HCT116 (cell line): ENCODE data around the gene LYSET. TPM values are rescaled to one million over a fixed set of nuclear protein-coding genes. Genes with fewer than 3 reads are reported as not detected.

Experiments used
- ATAC-seq: fragments of 200-7000 bp; cut with Tn5 transposase; 2 replicates; pipeline ENCODE4 v1.9.1; 2020; ENCODE audit warnings: mild to moderate bottlenecking, moderate library complexity
- BruUV-seq: library from RNA; stranded (reverse); fragments of 400-500 nt; replicated peaks from 2 replicates; lab custom pipeline; 2021; lab: Mats Ljungman, UMichigan
- CTCF ChIA-PET: fragments of 300-600 bp; sonication (Branson Sonifier 250); formaldehyde crosslinking; loops from one replicate; lab custom pipeline; 2021; ENCODE audit warnings: antibody characterized with exemption; lab: Charles Lee
- POLR2A ChIA-PET: fragments of 300-600, 350-600 bp; sonication (Branson Sonifier 250); formaldehyde crosslinking; loops from one replicate; lab custom pipeline; 2021; ENCODE audit warnings: antibody characterized with exemption; lab: Charles Lee
- RAD21 ChIA-PET, 2 experiments: fragments of 300-600 bp; sonication (Branson Sonifier 250); formaldehyde crosslinking; loops; one replicate each; lab custom pipeline; 2023; ENCODE audit warnings: low total read pairs in 2 of 2; ENCODE audit not compliant: uncharacterized antibody in 2 of 2, unreplicated experiment in 2 of 2, low non-redundant PET in 1 of 2; lab: Charles Lee
- DNase-seq: peaks from one replicate; pipeline ENCODE4 v3.0.0-alpha.2; 2010; ENCODE audit warnings: low read depth, low spot score
- H2AFZ ChIP-seq: fragments of 200-600 bp; shearing (Covaris generic), sonication (generic); 2 replicates; pipeline ENCODE4 v1.6.1; 2017; ENCODE audit warnings: low read depth, mixed run types, mixed read lengths, antibody characterized with exemption, low read length; ENCODE audit not compliant: poor library complexity, severe bottlenecking
- H3K27ac ChIP-seq: 2 replicates; pipeline ENCODE4 v1.5.1; 2012; ENCODE audit warnings: low read depth, low read length
- H3K27me3 ChIP-seq: fragments of 200-600 bp; sonication (generic); 2 replicates; pipeline ENCODE4 v1.6.1; 2016; ENCODE audit warnings: mixed run types, low read length, mixed read lengths; ENCODE audit not compliant: insufficient read depth
- H3K36me3 ChIP-seq, 2 experiments: fragments of 200-500 bp in 1 of 2; fragments of 200-600 bp in 1 of 2; sonication (Bioruptor generic) in 1 of 2; sonication (generic) in 1 of 2; 2 replicates each; pipeline versions ENCODE4 v1.5.1 to v1.6.1; 2014 to 2016; ENCODE audit warnings: low read length in 2 of 2, inconsistent platforms in 1 of 2, mixed read lengths in 1 of 2, mixed run types in 1 of 2; ENCODE audit not compliant: insufficient read depth in 2 of 2, control insufficient read depth in 1 of 2
- H3K4me1 ChIP-seq, 2 experiments: fragments of 200-600 bp in 1 of 2; sonication (generic) in 1 of 2; 2 replicates each; pipeline versions ENCODE4 v1.5.1 to v1.6.1; 2012 to 2017; ENCODE audit warnings: low read length in 2 of 2, inconsistent platforms in 1 of 2, mild to moderate bottlenecking in 1 of 2, mixed read lengths in 1 of 2, mixed run types in 1 of 2, moderate library complexity in 1 of 2; ENCODE audit not compliant: insufficient read depth in 2 of 2, control insufficient read depth in 1 of 2
- H3K4me2 ChIP-seq: fragments of 200-600 bp; sonication (generic); 2 replicates; pipeline ENCODE4 v1.6.1; 2017; ENCODE audit warnings: mixed run types, low read length, mixed read lengths
- H3K4me3 ChIP-seq, 2 experiments: fragments of 200-600 bp in 1 of 2; sonication (generic) in 1 of 2; replicated peaks in 1 of 2; 2 replicates each; pipeline ENCODE4 v1.5.1; 2011 to 2016; ENCODE audit warnings: low read length in 2 of 2, control low read depth in 1 of 2, low read depth in 1 of 2, mild to moderate bottlenecking in 1 of 2, mixed read lengths in 1 of 2, mixed run types in 1 of 2
- H3K79me2 ChIP-seq: fragments of 200-600 bp; sonication (generic); 2 replicates; pipeline ENCODE4 v1.6.1; 2017; ENCODE audit warnings: mild to moderate bottlenecking, mixed run types, low read length, moderate library complexity, mixed read lengths; ENCODE audit not compliant: insufficient read depth
- H3K9ac ChIP-seq: fragments of 200-600 bp; sonication (generic); 2 replicates; pipeline ENCODE4 v1.6.1; 2016; ENCODE audit warnings: low read length, mixed read lengths
- H3K9me2 ChIP-seq: fragments of 200-600 bp; sonication (generic), shearing (Covaris generic); 2 replicates; pipeline ENCODE4 v1.6.1; 2017; ENCODE audit warnings: mixed run types, mild to moderate bottlenecking, moderate library complexity; ENCODE audit not compliant: insufficient read depth
- H3K9me3 ChIP-seq, 2 experiments: fragments of 200-500 bp in 1 of 2; fragments of 200-600 bp in 1 of 2; sonication (Bioruptor generic) in 1 of 2; sonication (generic) in 1 of 2; 2 replicates each; pipeline ENCODE4 v1.6.1; 2014 to 2017; ENCODE audit warnings: low read length in 2 of 2, mixed read lengths in 2 of 2, inconsistent platforms in 1 of 2, low read depth in 1 of 2, mild to moderate bottlenecking in 1 of 2, mixed run types in 1 of 2, moderate library complexity in 1 of 2; ENCODE audit not compliant: control insufficient read depth in 1 of 2, insufficient read depth in 1 of 2
- H4K20me1 ChIP-seq: fragments of 200-600 bp; sonication (generic), shearing (Covaris generic); 2 replicates; pipeline ENCODE4 v1.6.1; 2017; ENCODE audit warnings: mixed run types, mild to moderate bottlenecking, moderate library complexity; ENCODE audit not compliant: insufficient read depth
- CBX3 ChIP-seq: IDR thresholded peaks from 2 replicates; pipeline ENCODE4 v1.6.1; 2012; ENCODE audit warnings: low read depth
- EGR1 ChIP-seq: IDR thresholded peaks from 2 replicates; pipeline ENCODE4 v1.6.1; 2012; ENCODE audit warnings: low read depth
- EZH2 ChIP-seq: fragments of 200-600 bp; sonication (generic); IDR thresholded peaks from 2 replicates; pipeline ENCODE4 v1.6.1; 2017; ENCODE audit warnings: antibody characterized with exemption, mixed run types
- EZH2phosphoT487 ChIP-seq: fragments of 200-600 bp; IDR thresholded peaks from 2 replicates; pipeline ENCODE4 v1.6.1; 2018; ENCODE audit warnings: antibody characterized with exemption, borderline replicate concordance
- JUND ChIP-seq: IDR thresholded peaks from 2 replicates; pipeline ENCODE4 v1.6.1; 2012
- POLR2A ChIP-seq: IDR thresholded peaks from 2 replicates; pipeline ENCODE4 v1.7.0; 2011; ENCODE audit warnings: borderline replicate concordance; ENCODE audit not compliant: insufficient read depth, insufficient read length; ENCODE audit errors: extremely low read depth
- RAD21 ChIP-seq: IDR thresholded peaks from 2 replicates; pipeline ENCODE4 v1.6.1; 2012; ENCODE audit warnings: low read depth, mild to moderate bottlenecking
- SIN3A ChIP-seq: IDR thresholded peaks from 2 replicates; pipeline ENCODE4 v1.6.1; 2012; ENCODE audit warnings: low read depth
- SP1 ChIP-seq: IDR thresholded peaks from 2 replicates; pipeline ENCODE4 v1.6.1; 2012; ENCODE audit warnings: low read depth
- TCF7L2 ChIP-seq: IDR thresholded peaks from 2 replicates; pipeline ENCODE4 v1.7.0; 2011; ENCODE audit warnings: borderline replicate concordance, inconsistent platforms; ENCODE audit not compliant: insufficient read depth, insufficient read length; ENCODE audit errors: extremely low read depth
- ZFX ChIP-seq: fragments of 450-650 bp; IDR thresholded peaks from 2 replicates; pipeline ENCODE4 v1.6.1; 2017
- intact Hi-C: fragments of 100-400 bp; cut with micrococcal nuclease; formaldehyde crosslinking; loops from 2 replicates; pipeline ENCODE4 v1.10.0; 2022
- total RNA-seq: library from RNA; stranded (reverse); gene quantifications from one replicate; pipeline ENCODE4 v1.2.1, GENCODE V29; 2021; ENCODE audit not compliant: unreplicated experiment
- TF ChIP-seq, protein P1 (sequence below): IDR thresholded peaks from 2 replicates; pipeline ENCODE4 v1.6.1; 2012
- TF ChIP-seq, protein P2 (sequence below), 3 experiments: fragments of 200-600 bp in 1 of 3; sonication (generic) in 1 of 3; IDR thresholded peaks in 2 of 3; conservative IDR thresholded peaks in 1 of 3; 2 replicates each; pipeline ENCODE4 v1.5.1; 2012 to 2017; ENCODE audit warnings: low read depth in 2 of 3, low read length in 2 of 3, antibody characterized with exemption in 1 of 3, borderline replicate concordance in 1 of 3, control low read depth in 1 of 3, mild to moderate bottlenecking in 1 of 3, mixed read lengths in 1 of 3, mixed run types in 1 of 3, moderate library complexity in 1 of 3; ENCODE audit not compliant: insufficient read depth in 1 of 3

The LYSET gene
- total RNA-seq, 1 experiment from 2014 or later, result 19.5 TPM

DNA sequence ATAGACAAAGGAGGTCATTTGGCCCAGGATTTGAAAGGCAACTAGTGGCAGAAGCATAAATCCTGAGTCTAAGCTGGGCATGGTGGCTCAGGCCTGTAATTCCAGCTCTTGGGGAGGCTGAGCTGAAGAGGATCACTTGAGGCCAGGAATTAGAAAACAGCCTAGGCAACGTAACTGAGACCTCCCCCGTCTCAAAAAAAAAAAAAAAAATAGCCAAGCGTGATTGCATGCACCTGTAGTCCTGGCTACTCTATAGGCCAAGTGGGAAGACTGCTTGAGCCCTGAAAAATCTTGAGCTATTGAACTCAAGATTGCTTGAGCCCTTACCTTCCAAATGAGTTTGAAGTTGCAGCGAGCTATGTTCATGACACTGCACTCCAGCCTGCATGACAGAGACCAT lies 13.9 kb downstream of the LYSET start (continued):
- TF ChIP-seq, protein P1, sequence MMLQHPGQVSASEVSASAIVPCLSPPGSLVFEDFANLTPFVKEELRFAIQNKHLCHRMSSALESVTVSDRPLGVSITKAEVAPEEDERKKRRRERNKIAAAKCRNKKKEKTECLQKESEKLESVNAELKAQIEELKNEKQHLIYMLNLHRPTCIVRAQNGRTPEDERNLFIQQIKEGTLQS, result no peak
- TF ChIP-seq POLR2A (no peak), ZFX (no peak), EZH2phosphoT487 (no peak), CBX3 (no peak), JUND (no peak), SIN3A (no peak), TCF7L2 (no peak), SP1 (no peak)
- TF ChIP-seq, protein P2, sequence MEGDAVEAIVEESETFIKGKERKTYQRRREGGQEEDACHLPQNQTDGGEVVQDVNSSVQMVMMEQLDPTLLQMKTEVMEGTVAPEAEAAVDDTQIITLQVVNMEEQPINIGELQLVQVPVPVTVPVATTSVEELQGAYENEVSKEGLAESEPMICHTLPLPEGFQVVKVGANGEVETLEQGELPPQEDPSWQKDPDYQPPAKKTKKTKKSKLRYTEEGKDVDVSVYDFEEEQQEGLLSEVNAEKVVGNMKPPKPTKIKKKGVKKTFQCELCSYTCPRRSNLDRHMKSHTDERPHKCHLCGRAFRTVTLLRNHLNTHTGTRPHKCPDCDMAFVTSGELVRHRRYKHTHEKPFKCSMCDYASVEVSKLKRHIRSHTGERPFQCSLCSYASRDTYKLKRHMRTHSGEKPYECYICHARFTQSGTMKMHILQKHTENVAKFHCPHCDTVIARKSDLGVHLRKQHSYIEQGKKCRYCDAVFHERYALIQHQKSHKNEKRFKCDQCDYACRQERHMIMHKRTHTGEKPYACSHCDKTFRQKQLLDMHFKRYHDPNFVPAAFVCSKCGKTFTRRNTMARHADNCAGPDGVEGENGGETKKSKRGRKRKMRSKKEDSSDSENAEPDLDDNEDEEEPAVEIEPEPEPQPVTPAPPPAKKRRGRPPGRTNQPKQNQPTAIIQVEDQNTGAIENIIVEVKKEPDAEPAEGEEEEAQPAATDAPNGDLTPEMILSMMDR (IDR thresholded peaks at IDR 0.05 in 2 of 3, conservative IDR thresholded peaks at IDR 0.05 in 1 of 3; ENCODE audit: borderline replicate concordance in 1 of 3, insufficient read depth in 1 of 3, low read depth in 2 of 3, low read length in 2 of 3), result no peak

DNA sequence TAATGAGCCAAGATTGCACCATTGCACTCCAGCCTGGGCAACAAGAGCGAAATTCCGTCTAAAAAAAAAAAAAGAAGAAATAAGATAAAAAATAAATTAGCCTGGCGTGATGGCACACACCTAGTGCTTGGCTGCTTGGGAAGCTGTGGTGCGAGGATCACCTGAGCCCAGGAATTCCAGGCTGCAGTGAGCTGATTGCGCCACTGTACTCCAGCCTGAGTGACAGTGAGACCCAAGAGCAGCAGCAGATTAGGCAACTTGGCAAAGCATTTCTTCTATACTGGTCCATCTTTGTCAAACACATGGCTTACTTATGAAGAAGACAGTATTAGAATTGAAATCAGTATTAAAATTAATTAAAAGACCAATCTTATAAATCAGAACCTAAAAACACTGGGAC lies 15.4 kb downstream of the LYSET start:
- Histone ChIP-seq H3K27ac (no peak overlapping the region), H3K27me3 (no peaks in the 10 kb centered on the region), H3K4me2 (no peak overlapping the region), H3K4me1 (peaks cover under 1 to 14% of the 10 kb centered on the region in 2 experiments; a peak in 3 of 4 replicates), H2AFZ (no peak overlapping the region), H4K20me1 (no peaks in the 10 kb centered on the region), H3K79me2 (peaks cover 31% of the 10 kb centered on the region), H3K9me2 (no peaks in the 10 kb centered on the region), H3K36me3 (no peaks in the 10 kb centered on the region), H3K4me3 (no peak overlapping the region), H3K9ac (no peak overlapping the region), H3K9me3 (no peaks in the 10 kb centered on the region)
- DNase-seq (no peak), ATAC-seq (no peak; the same call in 1 of the 2 replicates)
- RAD21 ChIA-PET, result no interaction called here
- TF ChIP-seq POLR2A (no peak), EGR1 (no peak), RAD21 (no peak), EZH2 (no peak)
- POLR2A ChIA-PET, result no interaction called here
- CTCF ChIA-PET, result no interaction called here
- intact Hi-C loops, result no loop called here
- BruUV-seq, result no TSS peak
